T1000 (cell line): ENCODE results near the gene FN3KRP.
A peak's percentile ranks its signal among the peaks of the same experiment; 100 is the strongest.
"Not testable (repeated sequence)": the region's sequence is repeated elsewhere in the genome, so short reads cannot be mapped to it uniquely, and the experiment has no call there.

Source experiments
- DNase-seq: peaks from one replicate; lab custom pipeline; 2025; ENCODE audit warnings: mixed read lengths; lab: John Stamatoyannopoulos, UW

The FN3KRP gene

DNA sequence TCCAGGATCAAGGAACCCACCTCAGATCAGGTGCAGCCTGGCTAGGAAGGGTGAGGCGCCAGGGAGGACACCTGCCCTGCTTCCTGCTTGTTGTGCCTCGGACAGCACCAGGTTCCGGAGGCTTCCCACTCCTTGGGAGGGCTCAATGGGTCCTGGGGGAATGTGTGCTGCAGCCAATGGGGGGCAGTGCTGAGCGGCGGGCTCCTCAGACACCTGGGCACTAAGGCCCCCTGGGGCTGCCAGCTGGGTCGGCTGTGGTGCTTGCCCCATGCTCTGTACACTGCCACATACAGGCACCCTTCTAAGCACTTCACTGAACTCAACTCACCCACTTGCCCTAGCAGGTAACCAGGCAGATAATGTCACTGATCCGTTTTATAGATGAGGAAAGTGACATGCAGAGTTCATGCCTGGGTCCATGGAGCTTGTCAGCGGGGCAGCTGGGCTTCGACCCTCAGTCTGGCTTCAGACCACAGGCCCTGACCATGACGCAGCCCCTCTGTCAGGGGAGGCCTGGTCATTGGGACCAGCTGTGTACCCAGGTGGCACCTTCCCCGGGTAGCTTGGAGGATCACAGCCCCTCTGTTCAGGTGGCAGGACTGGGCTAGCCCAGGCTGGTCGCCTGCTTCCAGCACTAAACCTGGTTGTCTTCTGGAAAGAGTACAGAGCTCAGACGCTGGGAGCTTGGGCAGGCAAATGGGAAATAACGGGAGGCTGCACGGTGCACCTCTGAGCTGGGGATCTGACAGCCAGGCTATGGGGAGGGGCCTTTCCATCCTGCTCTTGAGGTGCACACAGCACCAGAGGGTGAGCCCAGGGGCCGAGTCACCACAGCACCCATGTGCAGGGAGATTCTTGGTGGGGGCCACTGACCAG is 27.1 kb downstream of the FN3KRP start:
- DNase-seq: no peak

DNA sequence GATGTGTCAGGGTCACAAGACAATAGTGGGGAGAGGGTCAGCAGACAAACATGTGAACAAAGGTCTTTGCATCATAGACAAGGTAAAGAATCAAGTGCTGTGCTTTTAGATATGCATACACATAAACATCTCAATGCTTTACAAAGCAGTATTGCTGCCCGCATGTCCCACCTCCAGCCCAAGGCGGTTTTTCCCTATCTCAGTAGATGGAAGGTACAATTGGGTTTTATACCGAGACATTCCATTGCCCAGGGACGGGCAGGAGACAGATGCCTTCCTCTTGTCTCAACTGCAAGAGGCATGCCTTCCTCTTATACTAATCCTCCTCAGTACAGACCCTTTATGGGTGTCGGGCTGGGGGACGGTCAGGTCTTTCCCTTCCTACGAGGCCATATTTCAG is 28.2 kb downstream of the FN3KRP start:
- DNase-seq: not testable (repeated sequence)

DNA sequence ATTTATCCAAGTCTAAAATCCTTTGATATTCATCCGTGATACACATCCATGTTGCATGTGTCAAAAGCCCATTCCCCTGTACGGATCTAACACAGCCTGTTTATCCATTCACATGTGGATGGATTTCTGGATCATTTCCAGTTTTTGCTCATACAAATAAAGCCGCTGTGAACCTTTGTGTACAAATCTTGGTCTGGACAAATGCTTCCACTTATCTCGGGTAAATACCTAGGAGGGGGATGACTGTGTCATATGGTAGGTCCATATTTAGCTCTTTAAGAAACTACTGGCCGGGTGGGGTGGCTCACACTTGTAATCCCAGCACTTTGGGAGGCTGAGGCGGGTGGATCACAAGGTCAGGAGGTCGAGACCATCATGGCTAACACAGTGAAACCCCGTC is 29.0 kb downstream of the FN3KRP start:
- DNase-seq: no peak

DNA sequence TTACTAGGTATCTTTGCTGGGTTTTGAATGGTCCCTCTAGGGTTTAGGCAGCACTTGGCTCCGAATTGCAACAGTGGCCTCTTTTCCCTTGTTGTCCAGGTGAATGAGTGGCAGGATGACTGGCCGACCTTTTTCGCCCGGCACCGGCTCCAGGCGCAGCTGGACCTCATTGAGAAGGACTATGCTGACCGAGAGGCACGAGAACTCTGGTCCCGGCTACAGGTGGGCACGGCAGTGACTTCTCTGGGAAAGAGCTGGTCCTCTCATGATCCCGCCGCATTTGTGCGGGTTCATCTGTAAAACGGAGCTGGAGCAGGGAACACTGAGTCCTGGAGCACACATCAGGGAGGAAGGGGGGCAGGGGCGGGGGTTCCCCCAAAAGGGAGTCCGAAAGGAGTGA is 32.2 kb downstream of the FN3KRP start:
- DNase-seq: no peak

DNA sequence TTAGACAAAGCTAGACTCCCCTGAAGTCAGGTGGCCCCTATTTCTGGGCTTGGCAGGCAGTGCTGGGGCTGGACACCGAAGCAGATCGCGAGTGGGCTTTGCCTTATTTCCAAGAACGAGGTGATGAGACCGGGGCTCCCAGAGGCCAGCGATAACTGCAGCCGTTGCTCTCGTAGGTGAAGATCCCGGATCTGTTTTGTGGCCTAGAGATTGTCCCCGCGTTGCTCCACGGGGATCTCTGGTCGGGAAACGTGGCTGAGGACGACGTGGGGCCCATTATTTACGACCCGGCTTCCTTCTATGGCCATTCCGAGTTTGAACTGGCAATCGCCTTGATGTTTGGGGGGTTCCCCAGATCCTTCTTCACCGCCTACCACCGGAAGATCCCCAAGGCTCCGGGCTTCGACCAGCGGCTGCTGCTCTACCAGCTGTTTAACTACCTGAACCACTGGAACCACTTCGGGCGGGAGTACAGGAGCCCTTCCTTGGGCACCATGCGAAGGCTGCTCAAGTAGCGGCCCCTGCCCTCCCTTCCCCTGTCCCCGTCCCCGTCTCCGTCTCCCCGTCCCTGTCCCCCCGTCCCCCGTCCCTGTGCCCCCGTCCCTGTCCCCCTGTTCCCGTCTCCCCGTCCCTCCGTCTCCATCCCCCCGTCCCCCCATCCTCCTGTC is 33.9 kb downstream of the FN3KRP start:
- DNase-seq: no peak

DNA sequence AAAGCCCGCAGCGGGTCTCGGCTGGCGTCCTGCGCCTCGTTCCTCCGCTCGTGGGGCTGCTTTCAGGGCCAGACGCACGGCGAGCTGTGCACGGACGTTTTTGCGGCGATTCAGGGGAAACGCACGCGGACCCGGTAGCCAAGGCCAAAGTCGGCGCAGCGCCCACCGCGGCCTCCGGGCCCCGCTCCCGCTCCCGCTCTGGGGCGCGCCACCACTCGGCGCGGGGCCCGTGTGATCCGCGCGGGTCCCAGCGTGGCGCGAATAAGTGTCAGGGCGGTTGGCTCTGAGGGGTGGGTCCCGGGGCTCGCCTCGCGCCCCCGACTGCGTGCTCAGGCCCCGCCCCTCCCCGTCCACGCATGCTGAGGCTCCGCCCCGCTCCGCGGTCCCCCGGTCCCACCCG is 34.7 kb downstream of the FN3KRP start:
- no peak for DNase-seq

DNA sequence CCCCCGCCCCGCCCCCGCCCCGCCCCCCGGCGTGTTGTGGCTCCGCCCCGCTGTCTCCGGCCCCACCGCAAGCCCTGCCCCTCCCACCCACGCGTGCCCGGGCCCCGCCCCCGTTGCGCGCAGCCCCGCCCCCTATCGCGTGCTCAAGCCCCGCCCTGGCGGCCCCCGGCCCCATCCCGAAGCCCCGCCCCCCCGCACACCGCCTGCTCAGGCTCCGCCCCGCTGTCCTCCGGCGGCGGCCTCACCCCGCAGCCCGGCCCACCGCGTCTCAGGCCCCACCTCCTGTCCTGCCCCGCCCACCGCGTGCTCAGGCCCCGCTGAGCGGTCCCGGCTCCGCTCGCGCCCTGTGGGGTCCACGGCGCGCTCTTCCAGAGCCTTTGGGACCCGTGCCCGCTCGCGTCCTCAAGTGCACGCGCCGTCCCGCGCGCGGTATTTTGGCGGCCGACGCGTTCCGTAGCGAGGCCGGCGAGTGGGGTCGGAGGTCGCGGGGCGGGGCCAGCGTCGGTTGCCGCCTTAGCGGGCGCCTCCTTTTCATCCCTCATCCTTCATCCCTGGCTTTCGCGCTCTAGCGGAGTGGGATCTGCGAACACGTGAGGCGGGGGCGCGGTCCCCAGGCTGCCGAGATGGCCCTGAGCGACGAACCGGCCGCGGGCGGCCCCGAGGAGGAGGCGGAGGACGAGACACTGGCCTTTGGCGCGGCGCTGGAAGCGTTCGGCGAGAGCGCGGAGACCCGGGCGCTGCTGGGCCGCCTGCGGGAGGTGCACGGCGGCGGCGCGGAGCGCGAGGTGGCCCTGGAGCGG is 35.3 kb downstream of the FN3KRP start, which contains the start of gene TBCD:
TBCD (plus strand) TSS at position 495 of the 800 bp plus-strand sequence; CDS start at position 624, 129 bp downstream.
- peak; percentile 98 for DNase-seq

DNA sequence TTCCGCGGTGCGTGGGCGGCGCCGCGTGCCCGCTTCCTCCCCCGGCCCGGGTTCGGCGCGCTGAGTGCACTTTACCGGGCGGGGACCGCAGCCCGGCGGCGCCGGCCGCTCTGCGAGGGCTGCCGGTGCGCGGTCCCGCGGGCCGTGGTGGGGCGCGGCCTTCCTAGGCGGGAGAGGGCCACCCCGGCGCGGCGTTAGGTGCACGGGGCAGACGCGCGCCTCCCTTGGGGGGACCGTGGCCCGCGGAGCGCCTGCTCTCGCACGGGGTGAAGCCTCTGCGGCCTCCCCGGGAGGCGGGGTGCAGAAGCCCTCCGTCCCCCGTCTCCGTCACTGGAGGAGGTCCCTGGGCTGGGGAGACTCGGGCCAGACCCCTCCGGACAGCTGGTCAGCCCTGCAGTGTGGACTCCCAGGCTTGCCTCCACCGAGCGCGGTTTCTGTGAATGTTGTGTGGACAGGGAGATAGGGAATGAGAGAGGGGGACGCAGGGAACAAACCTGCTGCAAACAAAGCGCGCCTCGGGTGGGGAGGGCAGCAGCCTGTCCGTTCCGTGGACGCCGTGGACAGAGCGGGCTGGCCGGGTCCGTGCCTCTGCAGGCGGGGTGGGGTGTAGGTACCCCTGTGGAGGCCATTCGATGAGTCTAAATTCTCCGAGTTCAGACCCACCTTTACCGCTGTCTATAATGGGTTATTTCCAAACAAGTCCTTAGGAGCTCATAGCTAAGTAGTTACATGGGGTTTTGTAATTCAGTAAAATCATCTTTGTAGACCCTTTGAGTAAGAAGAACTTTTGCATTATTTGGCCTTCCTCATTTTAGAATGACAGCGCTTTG is 36.1 kb downstream of the FN3KRP start:
- no peak for DNase-seq

DNA sequence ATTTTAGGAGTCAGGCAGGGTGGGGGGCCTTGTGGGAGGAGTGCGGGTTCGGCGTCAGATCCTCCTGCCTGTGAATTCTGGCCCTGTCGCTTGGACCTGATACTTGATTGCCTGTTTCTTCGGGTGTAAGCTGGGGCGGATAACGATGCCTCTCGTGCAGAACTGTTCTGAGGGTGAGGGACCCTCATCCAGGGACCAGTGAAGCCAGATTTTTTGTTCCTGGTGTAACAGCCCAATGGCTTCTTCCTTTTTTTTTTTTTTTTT is 36.6 kb downstream of the FN3KRP start:
- no peak for DNase-seq

DNA sequence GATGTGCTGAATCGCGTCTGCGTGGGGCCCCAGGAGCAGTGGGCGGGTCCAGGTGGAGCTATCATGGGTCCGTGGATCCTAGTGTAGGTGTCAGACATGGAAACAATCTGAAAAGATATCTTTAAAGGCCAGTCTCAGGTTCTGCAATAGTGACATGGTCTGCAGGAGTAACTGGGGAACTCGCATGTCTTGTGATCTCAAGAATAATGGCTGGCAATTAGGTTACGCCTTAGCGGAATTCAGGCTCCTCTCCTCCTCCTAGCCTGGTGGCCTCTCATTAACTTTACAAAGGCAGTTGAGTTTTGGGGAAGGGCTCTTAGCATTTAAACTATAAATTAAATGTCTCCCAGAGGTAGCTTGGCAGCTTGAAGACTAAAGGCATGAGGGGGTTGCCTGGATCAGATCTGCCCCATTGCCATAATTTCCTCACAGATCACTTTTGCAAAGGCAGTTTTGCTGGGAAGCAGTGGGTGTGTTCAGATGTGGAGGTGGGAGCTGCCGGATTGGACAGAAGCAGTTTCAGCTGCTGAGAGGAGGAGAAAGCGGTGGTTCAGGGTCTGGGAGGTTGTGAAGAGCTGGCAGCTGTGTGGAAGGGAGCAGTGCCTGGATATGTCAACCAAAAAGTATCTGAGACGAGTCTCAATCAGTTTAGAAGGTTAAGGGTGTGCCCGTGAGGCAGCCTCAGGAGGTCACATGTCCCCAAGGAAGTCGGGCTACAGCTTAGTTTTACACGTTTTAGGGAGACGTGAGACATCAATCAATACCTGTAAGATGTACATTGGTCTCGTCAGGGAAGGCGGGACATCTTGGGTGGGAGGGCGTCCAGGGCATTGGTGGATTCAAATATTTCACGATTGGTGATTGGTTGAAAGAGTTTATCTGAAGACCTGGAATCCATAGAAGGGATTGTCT is 38.0 kb downstream of the FN3KRP start:
- no peak for DNase-seq

DNA sequence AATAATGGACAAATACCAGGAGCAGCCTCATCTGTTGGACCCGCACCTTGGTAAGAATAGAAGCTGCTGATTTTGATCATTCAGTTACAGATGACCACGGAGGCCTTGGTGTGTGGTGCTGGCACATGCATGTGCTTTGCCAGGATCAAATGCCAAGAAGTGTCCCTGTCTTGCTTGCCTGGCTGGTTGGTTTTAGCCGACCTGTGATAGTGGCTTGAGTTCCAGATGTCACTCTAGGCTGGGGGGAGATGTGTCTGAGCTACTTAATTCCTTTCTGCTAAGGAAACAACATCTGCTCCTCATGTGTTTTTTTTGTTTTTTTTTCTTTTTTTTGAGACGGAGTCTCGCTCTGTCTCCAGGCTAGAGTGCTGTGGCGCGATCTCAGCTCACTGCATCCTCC is 39.7 kb downstream of the FN3KRP start:
- no peak for DNase-seq

DNA sequence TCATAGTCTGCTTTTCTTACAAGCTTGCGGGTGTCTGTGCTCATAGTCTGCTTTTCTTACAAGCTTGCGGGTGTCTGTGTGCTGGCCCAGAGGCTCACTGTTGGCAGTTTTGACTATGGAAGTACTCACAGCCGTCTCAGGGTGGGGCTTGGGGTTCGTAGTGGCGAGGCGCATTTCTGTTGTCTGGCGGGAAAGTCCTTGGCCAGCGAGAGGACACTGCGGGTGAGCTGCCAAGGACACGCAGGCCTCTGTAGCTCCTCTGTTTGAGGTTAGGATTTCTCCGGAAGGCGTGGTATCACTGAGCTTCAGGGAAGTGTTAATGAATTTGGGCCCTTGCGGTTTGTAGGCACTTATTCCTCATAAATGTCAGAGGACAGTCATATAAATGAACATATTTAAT is 48.9 kb downstream of the FN3KRP start:
- DNase-seq: no peak

DNA sequence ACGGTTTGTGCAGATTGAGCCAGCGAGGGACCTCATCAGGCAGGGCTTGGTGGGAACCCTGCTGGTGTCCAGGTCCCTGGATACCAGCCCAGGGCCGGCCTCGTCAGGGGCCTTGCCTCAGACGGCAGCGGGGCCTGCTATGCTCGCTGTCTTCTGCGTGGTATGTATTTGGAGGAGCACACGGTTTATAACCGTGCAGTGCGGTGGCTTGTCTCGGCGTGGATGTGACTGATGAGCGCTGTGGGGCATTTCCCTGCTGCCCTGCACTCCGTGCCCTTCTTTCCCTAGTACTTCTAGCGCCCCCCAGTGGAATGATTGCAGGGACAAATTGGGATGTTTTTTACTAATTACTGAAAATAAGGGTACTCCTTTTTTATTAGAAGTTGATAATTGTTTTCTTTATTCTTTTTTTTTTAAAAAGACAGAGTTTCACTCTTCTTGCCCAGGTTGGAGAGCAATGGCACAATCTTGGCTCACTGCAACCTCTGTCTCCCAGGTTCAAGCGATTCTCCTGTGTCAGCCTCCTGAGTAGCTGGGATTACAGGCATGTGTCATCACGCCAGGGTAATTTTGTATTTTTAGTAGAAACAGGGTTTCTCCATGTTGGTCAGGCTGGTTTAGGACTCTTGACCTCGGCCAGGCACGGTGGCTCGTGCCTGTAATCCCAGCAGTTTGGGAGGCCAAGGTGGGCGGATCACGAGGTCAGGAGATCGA is 50.7 kb downstream of the FN3KRP start:
- no peak for DNase-seq

DNA sequence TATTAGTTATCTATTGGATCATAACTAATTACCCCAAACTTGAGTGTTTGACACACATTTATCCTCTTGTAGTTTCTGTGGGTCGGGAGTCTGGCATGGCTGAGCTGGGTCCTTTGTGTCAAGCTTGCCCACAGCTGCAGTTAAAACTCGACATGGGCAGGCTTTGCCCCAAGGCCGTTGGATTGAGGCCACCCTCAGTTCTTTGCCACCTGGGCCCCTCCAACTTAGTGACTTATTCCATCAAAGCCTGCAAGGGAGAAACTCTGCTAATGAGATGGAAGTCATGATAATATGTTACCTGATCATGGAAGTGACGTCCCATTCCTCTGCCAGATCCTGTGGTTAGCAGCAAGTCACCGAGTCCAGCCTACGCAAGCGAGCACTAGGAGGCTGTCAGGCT is 52.5 kb downstream of the FN3KRP start:
- no peak for DNase-seq

DNA sequence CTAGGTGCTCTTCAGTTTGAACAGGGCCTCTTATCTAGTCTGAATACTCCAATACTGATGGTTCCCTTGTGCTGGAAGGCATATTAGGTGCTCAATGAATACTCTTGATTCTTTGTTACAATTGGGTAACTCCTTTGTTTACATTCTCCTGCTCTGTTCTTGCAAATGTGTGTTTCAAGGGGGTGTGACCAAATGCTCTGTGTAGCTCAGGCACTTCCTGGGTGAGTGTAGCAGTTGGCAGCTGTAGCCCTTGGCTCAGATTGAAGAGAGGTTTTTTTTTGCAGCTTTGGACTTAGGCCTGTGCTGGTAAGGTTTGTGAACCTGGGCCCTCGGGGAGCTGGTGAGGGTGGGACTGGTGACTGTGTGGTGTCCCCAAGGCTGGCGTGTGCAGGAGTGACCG is 55.5 kb downstream of the FN3KRP start:
- DNase-seq: no peak

DNA sequence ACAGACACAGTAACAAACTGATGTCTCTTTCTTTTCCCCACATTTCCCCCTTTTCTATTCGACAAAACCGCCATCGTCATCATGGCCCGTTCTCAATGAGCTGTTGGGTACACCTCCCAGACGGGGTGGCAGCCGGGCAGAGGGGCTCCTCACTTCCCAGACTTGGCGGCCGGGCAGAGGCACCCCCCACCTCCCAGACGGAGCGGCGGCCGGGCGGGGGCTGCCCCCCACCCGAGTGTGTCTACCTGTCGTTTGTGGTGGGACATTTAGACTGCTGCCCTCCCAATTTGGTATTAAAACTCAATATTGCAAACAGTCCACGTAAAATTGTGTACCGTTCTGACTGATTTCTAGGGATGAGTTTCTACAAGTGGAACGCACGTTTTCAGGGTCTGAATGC is 58.0 kb downstream of the FN3KRP start:
- DNase-seq: not testable (repeated sequence)

DNA sequence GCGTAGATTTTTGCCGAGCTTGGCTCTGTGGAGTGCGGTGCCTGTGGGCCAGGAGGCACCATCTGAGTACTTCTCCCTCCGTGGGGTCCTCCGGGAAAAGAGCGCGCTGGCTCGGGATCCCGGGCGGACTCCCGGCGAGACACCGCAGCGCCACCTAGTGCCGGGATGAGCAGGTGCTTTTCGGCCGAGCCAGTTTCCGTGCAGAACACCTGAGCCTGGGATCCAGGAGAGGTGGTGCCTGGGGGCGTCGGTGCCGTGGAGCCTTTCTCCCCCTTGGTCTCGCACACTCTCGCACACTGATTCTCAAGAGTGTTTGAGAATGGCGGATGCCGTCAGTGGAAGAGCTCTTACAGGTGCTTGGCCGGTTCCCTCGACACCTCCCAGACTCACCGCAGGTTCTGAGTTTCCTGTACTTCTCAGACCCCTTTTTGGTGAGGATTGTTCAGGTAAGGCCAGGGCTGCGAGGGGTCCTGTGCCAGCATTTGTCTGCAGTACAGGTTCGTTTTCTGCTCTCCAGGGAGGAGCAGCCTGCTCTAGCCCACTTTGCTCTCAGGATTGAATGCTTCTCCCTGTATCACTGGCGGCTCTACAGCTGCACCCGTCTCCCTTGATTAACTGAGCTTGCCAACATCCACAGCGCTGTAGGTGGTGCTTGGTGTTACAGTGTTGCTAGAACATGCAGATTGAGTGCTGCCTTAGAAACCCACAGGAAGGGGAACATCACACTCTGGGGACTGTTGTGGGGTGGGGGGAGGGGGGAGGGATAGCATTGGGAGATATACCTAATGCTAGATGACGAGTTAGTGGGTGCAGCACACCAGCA is 58.7 kb downstream of the FN3KRP start:
- no peak for DNase-seq

DNA sequence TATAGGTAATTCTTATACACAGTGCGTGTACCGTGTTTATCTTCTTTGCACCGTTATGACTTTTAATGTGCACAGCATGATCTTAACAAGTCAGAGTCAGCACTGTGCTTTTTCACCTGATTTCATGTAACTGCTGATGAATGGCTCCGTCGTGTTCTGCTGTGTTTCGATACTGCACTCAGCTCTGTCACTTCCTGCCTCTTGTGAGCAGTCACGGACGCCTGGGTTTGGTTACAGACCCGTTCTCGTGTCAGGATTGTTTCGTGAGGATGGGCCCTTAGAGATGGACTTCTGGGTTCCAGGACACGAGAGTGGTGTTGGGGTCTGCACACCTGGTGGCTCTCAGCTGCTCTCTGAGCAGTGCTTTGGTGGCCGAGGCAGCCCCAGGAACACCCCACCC is 59.9 kb downstream of the FN3KRP start:
- no peak for DNase-seq
